ENCODE measurements around the gene TRAK1.

Gene TRAK1

GRCh38 chr3:42267878-42268277 lies 176.7 kb downstream of the TRAK1 start:
- ChIA-PET CTCF (no interaction called here), POLR2A (no interaction called here)
- DNase-seq (ENCODE audit: extremely low spot score), result no peak
- TF ChIP-seq FOXM1 (IDR thresholded peaks at IDR 0.05; ENCODE audit: borderline replicate concordance) (no peak), HDGF (IDR thresholded peaks at IDR 0.05; ENCODE audit: borderline replicate concordance) (no peak), SUZ12 (IDR thresholded peaks at IDR 0.05) (no peak), NFRKB (IDR thresholded peaks at IDR 0.05) (no peak)

DNA sequence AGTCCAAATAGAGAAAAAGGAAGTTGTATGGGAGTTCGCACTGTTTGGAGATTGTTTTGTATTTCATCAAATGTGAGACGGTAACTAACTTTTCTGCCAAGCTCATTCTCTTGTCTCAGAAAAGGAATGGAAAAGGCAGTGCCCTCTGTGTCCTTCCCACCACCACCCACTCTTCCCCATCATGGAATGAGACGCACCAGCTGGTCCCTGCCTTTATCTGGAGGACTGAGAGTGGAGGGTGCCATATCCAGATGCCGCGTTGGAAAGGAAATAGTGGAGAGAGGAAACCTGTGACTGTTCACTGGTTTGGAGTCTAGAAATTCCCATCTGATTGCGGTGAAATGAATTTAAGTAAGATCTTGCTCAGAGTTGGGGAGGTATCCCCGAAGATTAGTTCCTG lies 178.5 kb downstream of the TRAK1 start:
- no peak for DNase-seq (ENCODE audit: extremely low spot score)
- TF ChIP-seq L3MBTL2 (conservative IDR thresholded peaks at IDR 0.05) (no peak), FOXK2 (IDR thresholded peaks at IDR 0.05) (no peak), FOXA1 (IDR thresholded peaks at IDR 0.05) (no peak), CTBP1 (IDR thresholded peaks at IDR 0.05; ENCODE audit: borderline replicate concordance) (no peak), ZNF384 (IDR thresholded peaks at IDR 0.05) (no peak), HDGF (IDR thresholded peaks at IDR 0.05; ENCODE audit: borderline replicate concordance) (no peak), FOXM1 (IDR thresholded peaks at IDR 0.05; ENCODE audit: borderline replicate concordance) (no peak), NFRKB (IDR thresholded peaks at IDR 0.05) (no peak), ELF4 (IDR thresholded peaks at IDR 0.05) (no peak), ARNT (IDR thresholded peaks at IDR 0.05) (no peak), SUZ12 (IDR thresholded peaks at IDR 0.05) (no peak), SP1 (IDR thresholded peaks at IDR 0.05) (no peak), TARDBP (IDR thresholded peaks at IDR 0.05) (no peak), BHLHE40 (IDR thresholded peaks at IDR 0.05; ENCODE audit: borderline replicate concordance) (no peak)
- TF ChIP-seq, protein P1, sequence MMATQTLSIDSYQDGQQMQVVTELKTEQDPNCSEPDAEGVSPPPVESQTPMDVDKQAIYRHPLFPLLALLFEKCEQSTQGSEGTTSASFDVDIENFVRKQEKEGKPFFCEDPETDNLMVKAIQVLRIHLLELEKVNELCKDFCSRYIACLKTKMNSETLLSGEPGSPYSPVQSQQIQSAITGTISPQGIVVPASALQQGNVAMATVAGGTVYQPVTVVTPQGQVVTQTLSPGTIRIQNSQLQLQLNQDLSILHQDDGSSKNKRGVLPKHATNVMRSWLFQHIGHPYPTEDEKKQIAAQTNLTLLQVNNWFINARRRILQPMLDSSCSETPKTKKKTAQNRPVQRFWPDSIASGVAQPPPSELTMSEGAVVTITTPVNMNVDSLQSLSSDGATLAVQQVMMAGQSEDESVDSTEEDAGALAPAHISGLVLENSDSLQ (IDR thresholded peaks at IDR 0.05), result no peak
- POLR2A ChIA-PET, result no interaction called here
- CTCF ChIA-PET, result no interaction called here

DNA sequence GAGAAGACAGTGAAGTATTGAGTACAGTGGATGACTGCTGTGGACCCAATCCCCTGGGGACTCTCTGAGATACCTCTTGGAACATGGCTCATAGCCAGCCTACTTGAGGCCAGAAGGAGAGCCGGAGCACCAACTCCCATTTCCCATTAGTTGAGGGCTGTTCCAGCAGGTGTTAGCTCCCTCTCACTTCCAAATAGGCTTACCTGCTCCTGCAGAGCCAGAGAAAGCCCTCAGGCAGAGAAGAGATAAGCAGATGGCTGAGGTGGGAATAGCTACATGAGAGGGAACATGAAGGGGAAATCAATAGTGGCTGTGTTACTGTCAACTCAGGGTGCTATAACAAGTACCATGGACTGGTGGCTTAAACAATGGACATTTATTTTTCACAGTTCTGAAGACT lies 179.4 kb downstream of the TRAK1 start:
- no peak for DNase-seq (ENCODE audit: extremely low spot score)
- no peak for TF ChIP-seq HDGF (IDR thresholded peaks at IDR 0.05; ENCODE audit: borderline replicate concordance)
- no peak for TF ChIP-seq NFRKB (IDR thresholded peaks at IDR 0.05)
- no peak for TF ChIP-seq FOXM1 (IDR thresholded peaks at IDR 0.05; ENCODE audit: borderline replicate concordance)
- no peak for TF ChIP-seq ELF4 (IDR thresholded peaks at IDR 0.05)
- no peak for TF ChIP-seq LEF1 (IDR thresholded peaks at IDR 0.05; ENCODE audit: borderline replicate concordance)
- TF ChIP-seq, protein P1 (IDR thresholded peaks at IDR 0.05), result no peak
- TF ChIP-seq BHLHE40 (IDR thresholded peaks at IDR 0.05; ENCODE audit: borderline replicate concordance), result no peak
- no peak for TF ChIP-seq ARNT (IDR thresholded peaks at IDR 0.05)
- POLR2A ChIA-PET, result no interaction called here
- CTCF ChIA-PET, result no interaction called here

GRCh38 chr3:42271786-42272185 lies 180.6 kb downstream of the TRAK1 start:
- no peak for DNase-seq (ENCODE audit: extremely low spot score)
- ChIA-PET CTCF (no interaction called here), POLR2A (no interaction called here)
- TF ChIP-seq SP1 (IDR thresholded peaks at IDR 0.05) (no peak), BHLHE40 (IDR thresholded peaks at IDR 0.05; ENCODE audit: borderline replicate concordance) (no peak), FOXA1 (IDR thresholded peaks at IDR 0.05) (no peak), NFRKB (IDR thresholded peaks at IDR 0.05) (no peak), ZNF384 (IDR thresholded peaks at IDR 0.05) (no peak)

DNA sequence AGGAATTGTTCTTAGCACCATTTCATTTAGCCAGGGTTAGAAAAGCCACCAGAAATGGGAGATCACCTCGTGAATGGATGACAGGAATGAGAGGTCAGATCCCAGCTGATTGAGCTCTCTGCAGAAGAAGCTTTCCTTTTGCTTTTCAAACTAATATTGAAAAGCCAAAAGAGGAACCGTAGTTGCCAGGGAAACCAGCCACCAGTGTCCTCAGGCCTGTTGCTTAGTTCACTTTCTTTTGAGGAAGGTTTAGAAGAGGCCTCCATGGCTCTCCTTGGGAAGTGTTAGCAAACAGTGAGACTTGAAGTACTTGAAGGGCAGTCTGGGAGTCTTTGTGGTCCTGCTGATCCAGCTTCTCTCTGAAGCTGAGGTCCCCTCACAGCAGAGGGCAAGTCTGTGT lies 182.2 kb downstream of the TRAK1 start:
- CTCF ChIA-PET, result no interaction called here
- TF ChIP-seq CTBP1 (IDR thresholded peaks at IDR 0.05; ENCODE audit: borderline replicate concordance) (no peak), ARNT (IDR thresholded peaks at IDR 0.05) (no peak), ELF4 (IDR thresholded peaks at IDR 0.05) (no peak), L3MBTL2 (conservative IDR thresholded peaks at IDR 0.05) (no peak), BHLHE40 (IDR thresholded peaks at IDR 0.05; ENCODE audit: borderline replicate concordance) (no peak), LEF1 (IDR thresholded peaks at IDR 0.05; ENCODE audit: borderline replicate concordance) (no peak), SP1 (IDR thresholded peaks at IDR 0.05) (no peak), FOXM1 (IDR thresholded peaks at IDR 0.05; ENCODE audit: borderline replicate concordance) (no peak), ZNF384 (IDR thresholded peaks at IDR 0.05) (no peak), SUZ12 (IDR thresholded peaks at IDR 0.05) (no peak), HDGF (IDR thresholded peaks at IDR 0.05; ENCODE audit: borderline replicate concordance) (no peak), TARDBP (IDR thresholded peaks at IDR 0.05) (no peak)
- TF ChIP-seq, protein P1 (IDR thresholded peaks at IDR 0.05), result no peak
- no peak for DNase-seq (ENCODE audit: extremely low spot score)
- POLR2A ChIA-PET, result interaction anchor here (1.5 kb wide), 1 partner anchor 14 kb away, joined by 3 read pairs; no protein-coding TSS in a partner anchor

DNA sequence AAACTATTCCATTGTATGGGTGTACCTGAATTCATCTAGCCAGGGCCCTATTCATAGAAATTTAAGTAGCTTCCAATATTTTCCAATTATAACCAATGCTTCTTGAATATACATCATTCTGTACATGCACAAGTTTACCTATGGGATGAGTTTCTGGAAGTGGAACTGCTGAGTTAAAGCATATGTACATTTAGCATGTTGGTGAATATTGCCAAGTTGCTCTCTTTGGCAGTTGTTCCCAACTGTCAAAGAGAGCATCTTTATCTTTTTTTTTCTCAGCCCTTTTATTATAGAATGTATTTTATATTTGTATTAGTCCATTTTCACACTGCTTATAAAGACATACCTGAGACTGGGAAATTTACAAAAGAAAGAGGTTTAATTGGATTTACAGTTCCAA lies 183.1 kb downstream of the TRAK1 start:
- CTCF ChIA-PET, result no interaction called here

More for the DNA sequence above, 183.1 kb downstream of the TRAK1 start:
- POLR2A ChIA-PET, result no interaction called here
- no peak for DNase-seq (ENCODE audit: extremely low spot score)
- TF ChIP-seq, protein P1 (IDR thresholded peaks at IDR 0.05), result no peak
- no peak for TF ChIP-seq FOXA1 (IDR thresholded peaks at IDR 0.05)
- no peak for TF ChIP-seq ARNT (IDR thresholded peaks at IDR 0.05)
- no peak for TF ChIP-seq TARDBP (IDR thresholded peaks at IDR 0.05)
- no peak for TF ChIP-seq SUZ12 (IDR thresholded peaks at IDR 0.05)
- TF ChIP-seq CTBP1 (IDR thresholded peaks at IDR 0.05; ENCODE audit: borderline replicate concordance), result no peak
- no peak for TF ChIP-seq ZNF384 (IDR thresholded peaks at IDR 0.05)
- no peak for TF ChIP-seq L3MBTL2 (conservative IDR thresholded peaks at IDR 0.05)
- no peak for TF ChIP-seq ELF4 (IDR thresholded peaks at IDR 0.05)
- no peak for TF ChIP-seq FOXK2 (IDR thresholded peaks at IDR 0.05)
- TF ChIP-seq NFRKB (IDR thresholded peaks at IDR 0.05), result no peak
- no peak for TF ChIP-seq LEF1 (IDR thresholded peaks at IDR 0.05; ENCODE audit: borderline replicate concordance)
- TF ChIP-seq FOXM1 (IDR thresholded peaks at IDR 0.05; ENCODE audit: borderline replicate concordance), result no peak
- no peak for TF ChIP-seq SP1 (IDR thresholded peaks at IDR 0.05)
- no peak for TF ChIP-seq BHLHE40 (IDR thresholded peaks at IDR 0.05; ENCODE audit: borderline replicate concordance)

Data from HEK293T (cell line).